DND-41 (cell line): ENCODE measurements around the gene UBE2V1.

Experiments used
- EZH2 ChIP-seq: IDR thresholded peaks from 3 replicates; pipeline ENCODE4 v1.6.1; 2012; ENCODE audit warnings: borderline replicate concordance, low read depth, mild to moderate bottlenecking, moderate library complexity, low read length, inconsistent platforms; ENCODE audit not compliant: severe bottlenecking
- TF ChIP-seq, protein P1 (sequence below): IDR thresholded peaks from 2 replicates; pipeline ENCODE4 v1.5.1; 2012; ENCODE audit warnings: borderline replicate concordance, low read length, moderate library complexity, mild to moderate bottlenecking; ENCODE audit not compliant: poor library complexity, severe bottlenecking; ENCODE audit errors: extremely low read depth

DNA sequence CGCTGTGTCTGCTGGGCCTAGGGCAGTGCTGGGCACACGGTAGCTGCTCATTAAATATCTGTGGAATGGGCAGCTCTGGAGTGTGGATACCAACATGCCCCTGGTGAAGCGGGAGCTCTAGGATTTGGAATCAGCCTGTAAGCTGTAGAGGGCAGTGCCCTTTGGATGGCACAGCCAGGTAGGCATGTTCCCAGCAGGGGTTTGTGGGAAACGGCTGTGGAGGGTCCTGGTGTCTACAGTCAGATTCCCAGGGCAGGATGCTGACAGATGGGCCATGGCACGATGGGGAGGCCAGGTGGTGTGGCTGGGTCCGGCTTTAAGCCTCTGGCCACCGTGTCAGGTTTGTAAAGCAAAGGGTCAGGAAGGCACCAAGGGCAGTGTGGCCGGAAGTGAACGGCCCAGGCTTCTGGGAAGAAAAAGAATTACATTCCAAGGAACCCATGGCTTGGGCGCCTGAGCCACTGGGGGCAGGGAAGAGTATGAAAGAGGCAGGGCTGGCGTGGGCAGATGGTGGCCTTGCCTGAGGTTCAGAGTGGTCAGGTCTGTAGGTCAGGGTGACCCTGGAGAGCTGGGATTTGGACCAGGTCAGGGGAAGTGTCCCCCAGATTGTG, 44.8 kb downstream of the UBE2V1 start:
- TF ChIP-seq, protein P1, sequence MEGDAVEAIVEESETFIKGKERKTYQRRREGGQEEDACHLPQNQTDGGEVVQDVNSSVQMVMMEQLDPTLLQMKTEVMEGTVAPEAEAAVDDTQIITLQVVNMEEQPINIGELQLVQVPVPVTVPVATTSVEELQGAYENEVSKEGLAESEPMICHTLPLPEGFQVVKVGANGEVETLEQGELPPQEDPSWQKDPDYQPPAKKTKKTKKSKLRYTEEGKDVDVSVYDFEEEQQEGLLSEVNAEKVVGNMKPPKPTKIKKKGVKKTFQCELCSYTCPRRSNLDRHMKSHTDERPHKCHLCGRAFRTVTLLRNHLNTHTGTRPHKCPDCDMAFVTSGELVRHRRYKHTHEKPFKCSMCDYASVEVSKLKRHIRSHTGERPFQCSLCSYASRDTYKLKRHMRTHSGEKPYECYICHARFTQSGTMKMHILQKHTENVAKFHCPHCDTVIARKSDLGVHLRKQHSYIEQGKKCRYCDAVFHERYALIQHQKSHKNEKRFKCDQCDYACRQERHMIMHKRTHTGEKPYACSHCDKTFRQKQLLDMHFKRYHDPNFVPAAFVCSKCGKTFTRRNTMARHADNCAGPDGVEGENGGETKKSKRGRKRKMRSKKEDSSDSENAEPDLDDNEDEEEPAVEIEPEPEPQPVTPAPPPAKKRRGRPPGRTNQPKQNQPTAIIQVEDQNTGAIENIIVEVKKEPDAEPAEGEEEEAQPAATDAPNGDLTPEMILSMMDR: no peak
- TF ChIP-seq EZH2: no peak
